M059J (cell line): ENCODE results near the gene IFNAR1. TPM values are rescaled to one million over a fixed set of nuclear protein-coding genes. Genes with fewer than 3 reads are reported as not detected.
"Not testable (repeated sequence)": the region's sequence is repeated elsewhere in the genome, so short reads cannot be mapped to it uniquely, and the experiment has no call there.

Experiments used
- DNase-seq: peaks from one replicate; pipeline ENCODE4 v3.0.0-alpha.2; 2012; ENCODE audit warnings: low read depth
- total RNA-seq: library from RNA; depleted of rRNA; stranded (reverse); fragments of >200 nt; shearing (Covaris generic); gene quantifications from 2 replicates; pipeline ENCODE4 v1.2.3, GENCODE V29; 2014

IFNAR1 gene
- total RNA-seq, 1 experiment from 2014 or later = 19.8 TPM

DNA sequence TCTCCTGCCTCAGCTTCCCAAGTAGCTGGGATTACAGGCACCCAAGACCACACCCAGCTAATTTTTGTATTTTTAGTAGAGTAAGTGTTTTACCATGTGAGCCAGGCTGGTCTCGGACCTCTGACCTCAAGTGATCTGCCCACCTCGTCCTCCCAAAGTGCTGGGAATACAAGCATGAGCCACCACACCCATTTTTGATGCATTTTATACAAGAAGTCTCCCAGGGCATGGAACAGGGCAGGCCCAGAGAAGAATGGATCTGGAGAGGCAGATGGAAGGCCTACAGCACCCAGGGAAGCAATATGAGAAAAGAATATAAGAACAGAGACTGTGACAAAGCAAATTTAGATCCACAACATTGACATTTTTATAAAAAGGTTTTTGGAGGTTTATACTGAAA is 18.8 kb upstream of the IFNAR1 start:
- DNase-seq = no peak

DNA sequence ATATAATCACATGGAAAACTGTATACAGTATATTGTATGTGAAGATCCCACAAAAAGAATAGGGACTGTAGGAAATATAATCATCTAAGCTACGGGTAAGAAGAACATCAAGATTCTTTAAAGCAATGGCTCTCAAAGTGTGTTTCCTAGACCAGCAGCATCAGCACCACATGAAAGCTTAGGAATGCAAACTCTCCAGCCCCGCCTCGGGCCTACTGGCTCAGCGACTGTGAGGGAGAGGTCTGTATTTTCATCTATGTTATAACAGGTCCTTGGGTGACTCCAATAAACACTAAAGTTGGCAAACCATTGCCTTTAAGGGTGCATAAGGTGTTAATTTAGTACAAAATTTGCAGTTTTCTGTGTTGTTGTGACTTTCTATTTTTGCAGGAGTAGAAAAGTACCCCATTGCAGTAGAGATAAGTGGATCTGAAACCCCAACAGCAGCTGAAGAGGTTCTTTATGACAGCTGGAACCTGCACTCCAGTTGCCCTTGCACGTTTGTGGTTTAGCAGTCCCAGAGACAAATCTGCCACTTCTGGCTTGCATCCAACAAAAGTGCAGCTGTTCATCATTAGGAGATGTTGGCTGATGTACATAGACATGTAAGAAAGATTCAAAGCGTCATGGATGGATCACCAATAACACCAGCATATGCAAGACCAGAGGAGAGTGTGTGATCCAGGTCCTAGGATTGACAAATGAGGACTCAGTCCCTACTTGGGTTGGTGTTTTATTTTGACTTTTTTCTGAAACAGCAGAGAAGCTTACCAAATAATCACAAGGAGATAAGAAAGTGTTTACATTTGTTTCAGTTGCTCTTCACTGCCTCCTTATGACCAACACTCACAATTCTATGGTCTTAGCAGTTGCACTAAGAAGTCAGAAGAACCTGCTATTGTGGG is 15.9 kb upstream of the IFNAR1 start:
- DNase-seq = peak; percentile 35

DNA sequence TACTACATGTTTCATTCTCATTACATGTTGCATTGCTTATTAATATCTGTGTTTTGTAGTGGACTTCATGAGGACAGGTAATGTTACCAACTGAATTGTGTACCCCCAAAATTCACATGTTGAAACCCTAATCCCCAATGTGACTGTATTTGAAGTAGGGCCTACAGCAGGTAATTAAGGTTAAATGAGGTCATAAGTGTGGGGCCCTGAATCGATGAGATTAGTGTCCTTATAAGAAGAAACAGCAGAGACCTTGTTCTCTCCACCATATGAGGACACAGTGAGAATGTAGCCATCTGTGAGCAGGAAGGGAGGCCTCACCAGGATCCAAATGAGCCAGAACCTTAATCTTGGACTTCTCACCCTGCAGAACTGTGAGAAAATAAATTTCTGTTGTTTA is 15.0 kb upstream of the IFNAR1 start:
- DNase-seq = no peak

DNA sequence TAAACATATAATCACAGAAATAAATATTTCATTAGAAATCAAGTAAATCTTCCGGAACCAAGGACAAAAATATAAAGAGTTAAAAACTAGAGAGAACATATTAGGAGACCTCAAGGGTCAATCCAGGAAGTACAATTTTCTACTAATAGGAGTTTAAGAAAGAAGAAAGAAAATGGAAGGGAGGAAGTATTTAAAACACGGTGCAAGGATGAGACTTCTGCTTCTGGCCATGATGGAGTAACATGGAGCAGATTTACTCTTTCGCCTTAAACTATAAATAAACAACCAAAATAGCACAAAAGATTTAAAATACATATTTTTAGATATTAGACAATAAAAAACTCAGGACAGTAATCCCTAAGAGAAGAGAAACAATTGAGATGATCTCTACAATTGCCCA is 12.6 kb upstream of the IFNAR1 start:
- DNase-seq = no peak

DNA sequence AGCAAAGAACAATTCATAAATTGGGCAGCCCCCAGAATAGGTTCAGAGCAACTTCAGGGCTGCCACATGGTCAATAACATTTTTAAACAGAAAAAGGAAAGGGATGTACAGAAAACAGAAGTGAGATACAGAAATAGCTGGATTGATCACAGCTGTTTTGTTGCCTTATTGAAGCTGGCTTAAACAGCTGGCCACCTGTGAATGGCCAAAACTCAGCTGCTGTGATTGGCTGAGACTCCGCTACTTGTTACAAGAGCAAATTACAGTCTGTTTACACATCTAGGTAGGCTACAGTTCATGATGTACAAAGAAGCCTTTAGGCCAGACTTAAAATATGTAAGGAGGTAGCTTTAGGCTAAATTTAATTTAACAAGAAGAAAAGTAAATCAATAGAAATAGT is 11.6 kb upstream of the IFNAR1 start:
- no peak for DNase-seq

DNA sequence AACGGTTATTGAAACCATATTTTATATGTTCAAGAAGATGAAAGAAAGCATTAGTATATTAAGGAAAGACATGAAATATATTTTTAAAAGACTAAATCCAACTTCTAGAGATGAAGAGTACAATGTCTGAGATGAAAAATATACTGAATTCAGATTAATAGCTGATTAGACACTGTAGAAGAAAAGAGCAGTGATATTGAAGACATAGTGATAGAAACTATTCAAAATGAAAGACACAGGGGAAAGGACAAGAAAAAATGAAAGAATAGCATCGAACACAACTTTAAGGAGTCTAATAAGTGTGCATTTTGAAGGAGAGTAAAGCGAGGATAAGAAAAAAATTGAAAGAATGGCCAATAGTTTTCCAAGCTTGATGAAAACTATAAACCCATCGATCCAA is 11.2 kb upstream of the IFNAR1 start:
- no peak for DNase-seq

DNA sequence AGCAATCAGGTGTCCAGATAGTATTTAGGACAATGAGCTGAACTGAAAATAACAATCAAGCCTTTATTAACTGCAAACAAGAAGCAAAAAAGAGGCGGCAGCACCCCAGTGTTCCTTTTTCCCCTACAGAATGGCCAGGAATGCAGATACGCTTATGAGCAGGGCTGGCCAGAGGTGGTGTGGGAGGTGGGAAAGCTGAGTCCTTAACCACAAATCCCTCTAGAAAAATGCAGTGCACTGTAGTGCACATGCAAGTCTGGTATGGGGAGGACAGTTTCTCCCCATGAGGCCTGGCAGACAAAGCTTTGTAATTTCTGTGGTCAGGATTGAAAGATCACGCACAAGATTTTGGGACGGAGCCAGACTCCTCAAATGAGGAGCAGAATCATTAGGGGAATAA is 10.7 kb upstream of the IFNAR1 start:
- DNase-seq = peak; percentile 79

DNA sequence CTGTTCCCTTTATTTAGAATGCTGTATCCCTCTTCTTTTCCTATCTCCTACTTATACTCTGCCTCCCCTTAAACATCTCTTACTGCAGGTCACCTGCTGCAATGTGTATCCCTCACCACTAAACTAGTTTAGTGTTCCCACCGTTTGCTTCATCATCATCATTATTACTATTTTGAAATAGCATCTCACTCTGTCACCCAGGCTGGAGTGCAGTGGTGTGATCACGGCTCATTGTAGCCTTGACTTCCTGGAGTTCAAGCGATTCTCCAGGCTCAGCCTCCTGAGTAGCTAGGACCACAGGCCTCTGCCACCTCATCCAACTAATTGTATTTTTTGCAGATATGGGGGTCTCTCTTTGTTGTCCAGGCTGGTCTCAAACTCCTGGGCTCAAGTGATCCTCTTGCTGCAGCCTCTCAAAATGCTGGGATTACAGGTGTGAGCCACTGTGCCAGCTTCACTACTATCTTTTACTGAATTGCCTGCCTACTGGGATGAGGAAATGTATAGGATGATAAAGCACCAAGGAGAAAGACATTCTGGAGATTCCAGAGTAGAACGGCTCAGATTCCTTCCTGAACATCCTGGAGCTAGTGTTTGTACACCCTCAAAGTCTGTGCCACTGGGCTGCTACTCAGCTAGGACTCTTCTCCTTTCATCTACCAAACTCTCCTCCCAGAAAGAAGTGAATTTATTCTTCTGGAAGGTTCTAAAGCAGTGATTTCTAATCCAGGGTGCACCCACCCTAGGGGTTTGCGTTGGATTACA is 8.6 kb upstream of the IFNAR1 start:
- DNase-seq = no peak

DNA sequence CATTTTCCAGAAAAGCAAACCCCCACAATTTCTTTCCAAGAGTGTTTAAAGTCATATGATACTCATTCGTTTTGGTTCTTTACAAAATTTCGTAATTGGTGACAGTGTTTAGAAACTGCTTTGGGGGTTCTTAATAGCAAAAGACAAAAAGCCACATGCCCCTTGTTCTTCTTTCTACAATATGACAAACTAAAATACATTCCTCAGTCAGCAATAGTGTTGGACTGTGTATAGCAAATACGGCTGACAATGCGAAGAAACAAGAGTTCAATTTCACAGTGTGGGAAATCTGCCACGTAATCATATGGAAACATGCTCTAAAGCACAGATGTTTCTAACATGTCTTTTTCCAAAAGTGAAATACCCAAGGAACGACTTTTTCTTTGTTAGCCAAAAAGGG is 7.6 kb upstream of the IFNAR1 start:
- no peak for DNase-seq

DNA sequence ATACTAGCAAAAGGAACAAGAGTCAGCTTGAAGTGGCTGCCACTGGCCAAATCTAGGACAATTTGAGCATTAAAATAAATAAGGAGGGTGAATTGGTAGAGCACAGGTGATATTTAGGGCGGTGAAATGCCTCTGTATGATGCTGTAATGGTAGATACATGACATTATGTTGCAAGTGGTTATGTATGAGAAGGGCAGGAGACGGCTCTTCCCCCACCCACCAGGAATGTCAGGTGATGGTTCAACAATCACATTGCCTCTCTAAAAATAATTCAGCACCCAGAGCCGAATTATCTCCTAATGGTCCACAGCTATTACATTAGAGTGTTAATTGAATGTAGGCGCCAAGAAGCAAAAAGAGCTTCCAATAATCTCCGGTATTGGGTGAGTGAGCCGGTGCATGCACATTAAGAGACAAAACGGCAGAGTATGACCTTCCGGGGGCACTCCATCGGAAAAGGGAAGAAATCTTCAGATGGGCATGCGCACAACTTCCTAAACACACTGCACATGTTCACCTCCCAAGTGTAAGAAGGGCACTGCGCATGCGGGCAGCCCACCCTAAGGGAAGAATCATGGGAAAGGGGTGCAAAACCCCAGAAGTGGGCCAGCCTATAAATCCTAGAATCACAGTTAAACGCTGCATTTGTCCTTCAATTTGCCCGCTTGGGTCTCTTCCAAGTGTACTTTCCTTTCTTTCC is 6.8 kb upstream of the IFNAR1 start:
- DNase-seq = no peak

DNA sequence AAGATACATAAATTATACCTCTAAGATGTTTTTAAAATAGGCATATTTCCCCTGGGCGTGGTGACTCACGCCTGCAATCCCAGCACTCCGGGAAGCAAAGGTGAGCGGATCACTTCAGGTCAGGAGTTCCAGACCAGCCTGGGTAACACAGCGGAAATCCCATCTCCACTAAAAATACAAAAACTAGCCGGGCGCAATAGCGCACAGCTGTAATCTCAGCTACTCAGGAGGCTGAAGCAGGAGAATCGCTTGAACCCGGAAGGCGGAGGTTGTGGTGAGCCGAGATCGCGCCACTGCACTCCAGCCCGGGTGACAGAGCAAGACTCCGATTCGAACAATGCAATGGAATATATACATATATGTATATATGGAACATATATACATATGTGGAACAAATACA is 3.8 kb upstream of the IFNAR1 start:
- not testable (repeated sequence) for DNase-seq

DNA sequence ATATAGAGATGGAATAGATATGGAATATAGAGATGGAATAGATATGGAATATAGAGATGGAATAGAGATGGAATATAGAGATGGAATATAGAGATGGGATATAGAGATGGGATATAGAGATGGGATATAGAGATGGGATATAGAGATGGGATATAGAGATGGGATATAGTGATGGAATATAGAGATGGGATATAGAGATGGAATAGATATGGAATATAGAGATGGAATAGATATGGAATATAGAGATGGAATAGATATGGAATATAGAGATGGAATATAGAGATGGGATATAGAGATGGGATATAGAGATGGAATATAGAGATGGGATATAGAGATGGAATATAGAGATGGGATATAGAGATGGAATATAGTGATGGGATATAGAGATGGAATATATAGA is 1.2 kb upstream of the IFNAR1 start:
- not testable (repeated sequence) for DNase-seq

DNA sequence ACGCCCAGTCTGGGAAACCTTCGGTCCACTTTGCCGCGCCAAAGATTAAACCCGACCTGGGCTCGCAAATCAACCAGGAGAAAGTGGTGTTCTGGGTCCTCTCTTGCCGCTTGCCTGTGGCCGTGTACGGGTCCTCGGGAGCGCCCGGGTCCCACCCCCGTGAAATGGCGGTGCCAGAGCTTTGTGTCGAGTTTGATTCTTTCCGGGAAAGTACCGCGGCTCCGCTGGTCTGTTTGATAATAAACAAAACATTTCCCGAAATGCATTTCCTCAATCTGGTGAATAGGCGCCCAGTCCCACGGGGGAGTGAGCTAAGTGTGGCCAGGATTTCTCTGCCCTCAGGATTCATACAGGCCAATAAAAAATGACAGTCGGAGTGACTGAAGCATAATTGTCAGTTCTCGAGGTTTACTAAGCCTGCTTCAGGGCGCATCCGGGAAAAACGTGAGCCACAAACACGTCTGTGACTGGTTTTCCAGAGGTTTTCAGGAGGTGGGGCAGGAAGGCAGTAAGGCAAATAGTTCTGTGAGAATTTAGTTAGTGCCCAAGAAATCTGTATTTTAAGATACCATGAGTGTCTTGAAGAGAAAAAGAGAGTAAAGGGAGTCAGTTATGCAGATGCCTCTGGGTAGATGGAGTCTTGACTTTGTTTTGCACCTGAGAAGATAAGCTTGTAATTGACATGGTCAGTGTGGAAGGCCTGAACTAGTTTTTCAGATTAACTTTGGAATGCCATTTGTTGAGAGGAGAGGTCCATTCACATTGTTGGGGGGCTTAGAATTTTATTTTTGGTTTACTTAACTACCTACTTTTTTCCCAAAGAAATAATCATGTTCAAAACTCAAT is 675 bp downstream of the IFNAR1 start:
- DNase-seq = peak; percentile 90

DNA sequence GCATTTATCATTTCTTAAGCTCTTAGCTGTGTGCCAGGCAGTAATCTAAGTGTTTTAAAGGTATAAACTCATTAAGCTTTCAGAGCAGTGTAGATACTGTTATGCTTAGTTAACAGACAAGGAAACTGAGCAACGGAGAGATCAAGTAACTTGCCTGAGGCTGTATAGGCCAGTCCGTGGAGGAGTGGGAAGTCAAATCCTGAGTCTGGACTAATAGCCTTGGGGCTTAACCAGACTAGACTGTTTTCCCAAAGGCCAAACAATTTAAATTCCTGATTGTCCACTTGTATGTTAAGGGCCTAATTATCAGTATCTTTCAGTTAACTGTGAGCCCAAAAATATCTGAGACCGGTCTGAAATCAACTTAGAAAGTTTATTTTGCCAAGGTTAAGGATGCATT is 2.6 kb downstream of the IFNAR1 start:
- no peak for DNase-seq

DNA sequence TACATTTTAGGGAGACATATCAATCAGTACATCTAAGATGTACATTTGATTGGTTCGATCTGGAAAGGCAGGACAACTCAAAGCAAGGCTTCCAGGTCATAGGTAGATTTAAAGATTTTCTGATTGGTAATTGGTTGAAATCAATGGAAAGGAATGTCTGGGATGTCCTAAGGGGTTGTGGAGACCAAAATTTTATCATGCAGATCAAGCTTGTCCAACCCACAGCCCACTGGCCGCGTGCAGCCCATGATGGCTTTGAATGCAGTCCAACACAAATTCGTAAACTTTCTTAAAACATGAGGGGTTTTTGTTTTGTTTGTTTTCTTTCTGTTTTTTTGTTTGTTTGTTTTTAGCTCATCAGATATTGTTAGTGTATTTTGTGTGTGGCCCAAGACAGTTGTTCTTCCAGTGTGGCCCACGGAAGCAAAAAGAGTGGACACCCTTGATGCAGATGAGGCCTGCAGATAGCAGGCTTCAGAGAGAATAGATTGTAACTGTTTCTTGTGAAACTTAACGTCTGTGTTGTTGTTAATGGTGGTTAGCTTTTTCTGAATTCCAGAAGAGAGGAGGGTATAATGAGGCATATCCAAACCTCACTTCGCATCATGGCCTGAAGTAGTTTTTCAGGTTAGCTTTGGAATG is 3.1 kb downstream of the IFNAR1 start:
- no peak for DNase-seq

DNA sequence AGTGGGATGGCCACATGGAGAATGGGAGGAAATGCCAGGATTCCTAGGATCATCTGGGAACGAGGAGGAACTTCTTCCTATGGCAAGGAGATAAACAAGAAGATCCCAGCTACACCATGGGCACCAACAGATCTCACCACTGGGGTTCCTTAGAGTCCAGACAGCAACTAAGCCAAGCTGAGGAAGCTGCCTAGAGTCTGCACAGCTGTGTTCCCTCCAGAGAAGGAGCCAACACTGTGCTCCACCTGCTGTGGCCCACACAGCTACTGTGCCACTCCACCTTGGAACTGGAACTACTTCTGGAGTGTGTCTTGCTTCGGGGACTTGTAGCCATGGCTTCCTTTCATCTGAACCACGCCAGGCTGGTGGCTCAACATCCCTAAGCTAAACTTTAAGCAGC is 6.0 kb downstream of the IFNAR1 start:
- no peak for DNase-seq

DNA sequence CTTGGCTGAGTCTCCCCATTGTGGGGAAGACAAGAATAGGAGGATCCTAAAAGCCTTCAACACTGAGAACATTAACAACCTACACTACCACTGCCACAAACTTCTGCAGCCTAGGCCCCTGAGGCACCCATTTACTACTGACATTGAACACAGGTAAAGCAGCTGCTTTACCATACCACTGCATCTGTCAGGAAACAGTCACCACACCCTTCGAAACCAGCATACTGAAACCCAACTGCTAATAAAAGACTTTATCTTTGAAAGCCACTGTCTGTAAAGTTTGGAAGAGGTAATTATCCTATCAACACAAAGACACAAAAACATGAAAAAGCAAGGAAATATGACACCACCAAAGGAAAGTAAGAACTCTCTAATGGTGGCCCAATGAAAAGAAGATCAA is 7.4 kb downstream of the IFNAR1 start:
- no peak for DNase-seq

DNA sequence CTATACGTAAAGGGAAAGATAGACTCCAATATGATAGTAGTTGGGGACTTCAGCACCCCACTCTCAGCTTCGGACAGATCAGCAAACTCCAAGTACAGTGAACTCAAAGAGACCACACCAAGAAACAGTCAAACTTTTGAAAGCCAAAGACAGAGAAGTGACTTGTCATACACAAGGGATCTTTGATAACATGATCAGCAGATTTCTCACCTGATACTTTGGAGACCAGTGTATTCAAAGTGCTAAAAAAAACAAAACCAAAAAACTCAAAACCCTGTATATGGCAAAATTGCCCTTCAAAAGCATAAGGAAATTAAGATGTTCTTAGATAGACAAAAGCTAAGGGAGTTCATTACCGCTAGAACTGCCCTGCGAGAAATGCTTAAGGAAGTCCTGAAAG is 9.4 kb downstream of the IFNAR1 start:
- DNase-seq = no peak

DNA sequence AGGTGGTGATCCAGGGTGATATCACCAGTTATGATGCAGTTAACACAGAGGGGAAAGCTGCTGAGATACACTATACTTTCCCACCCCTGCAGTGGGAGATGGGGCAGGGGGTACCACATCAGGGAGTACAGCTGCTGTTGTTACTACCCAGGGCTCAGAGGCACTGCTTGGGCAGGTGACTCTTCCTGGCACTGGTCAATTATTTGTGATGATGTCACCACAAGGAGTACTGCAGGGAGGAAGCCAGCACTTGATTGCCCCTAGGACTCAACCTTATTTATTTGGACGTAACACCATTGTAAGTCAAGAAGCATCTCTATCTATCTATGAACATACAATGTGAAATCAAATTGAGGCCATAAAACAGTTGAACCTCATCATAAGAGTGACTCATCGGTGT is 10.1 kb downstream of the IFNAR1 start:
- peak; percentile 12 for DNase-seq

DNA sequence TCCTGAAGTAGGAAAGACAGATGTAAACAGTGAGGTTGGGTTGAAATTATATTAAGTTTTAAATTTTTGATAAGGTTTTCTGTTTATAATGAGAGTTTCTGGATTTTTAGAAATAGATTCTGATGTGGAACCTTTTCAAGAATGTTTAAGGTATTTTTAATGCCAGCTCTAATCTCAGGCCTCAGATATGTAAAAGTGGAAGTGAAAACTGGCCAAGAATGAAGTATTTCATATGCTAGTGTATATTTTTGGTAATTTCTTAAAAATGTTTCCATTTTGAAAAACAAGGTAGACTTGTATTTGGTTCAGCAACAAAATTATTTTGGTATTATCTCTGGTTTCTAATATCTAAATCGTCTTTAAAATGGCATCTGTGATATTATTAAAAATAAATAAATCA is 14.4 kb downstream of the IFNAR1 start:
- DNase-seq = no peak

DNA sequence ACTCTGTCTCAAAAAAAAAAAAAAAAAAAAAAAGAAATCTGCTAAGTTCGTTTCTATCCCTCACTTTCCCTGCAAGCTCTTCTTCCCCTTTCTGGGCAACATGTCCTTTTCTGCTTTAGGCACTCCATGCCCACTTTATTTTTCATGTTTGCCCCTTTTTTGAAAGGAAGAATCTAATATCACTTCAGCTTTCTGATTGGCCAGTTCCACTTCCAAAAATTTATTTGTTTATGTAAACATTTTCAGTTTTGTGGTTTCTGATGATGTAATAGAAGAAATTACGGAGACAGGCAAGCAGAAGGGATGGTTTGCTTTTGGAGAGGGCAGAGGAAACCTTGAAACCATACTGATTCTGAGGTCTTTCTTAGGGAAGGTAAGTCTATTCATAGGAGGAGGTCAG is 15.1 kb downstream of the IFNAR1 start:
- no peak for DNase-seq
